Neural progenitor cell (in vitro differentiated cells): Measurements from ENCODE around the gene GNAQ. TPM values are rescaled to one million over a fixed set of nuclear protein-coding genes. Genes with fewer than 3 reads are reported as not detected.

ENCODE experiments used
- DNase-seq: peaks from one replicate; pipeline ENCODE4 v3.0.0-alpha.2; 2016; ENCODE audit warnings: low spot score
- H2AFZ ChIP-seq: fragments of 200-600 bp; sonication (generic); replicated peaks from 2 replicates; pipeline ENCODE4 v1.6.1; 2016; ENCODE audit warnings: antibody characterized with exemption
- H3F3A ChIP-seq: fragments of 200-600 bp; sonication (generic); 2 replicates; pipeline ENCODE4 v1.6.1; 2016; ENCODE audit warnings: antibody characterized with exemption, low read depth
- H3K27ac ChIP-seq: fragments of 200-600 bp; sonication (generic); 2 replicates; pipeline ENCODE4 v1.5.1; 2016; ENCODE audit warnings: mild to moderate bottlenecking
- H3K27me3 ChIP-seq: fragments of 200-600 bp; sonication (generic); 2 replicates; pipeline ENCODE4 v1.6.1; 2016; ENCODE audit warnings: mild to moderate bottlenecking, moderate library complexity
- H3K36me3 ChIP-seq: fragments of 200-600 bp; sonication (generic); 2 replicates; pipeline ENCODE4 v1.5.1; 2016
- H3K4me1 ChIP-seq: fragments of 200-600 bp; sonication (generic); 2 replicates; pipeline ENCODE4 v1.6.1; 2016; ENCODE audit warnings: mixed run types
- H3K4me2 ChIP-seq: fragments of 200-600 bp; sonication (generic); 2 replicates; pipeline ENCODE4 v1.6.1; 2016
- H3K4me3 ChIP-seq: fragments of 200-600 bp; sonication (generic); 2 replicates; pipeline ENCODE4 v1.5.1; 2016
- H3K79me2 ChIP-seq: fragments of 200-600 bp; sonication (generic); 2 replicates; pipeline ENCODE4 v1.6.1; 2016; ENCODE audit warnings: low read depth
- H3K9ac ChIP-seq: fragments of 200-600 bp; sonication (generic); 2 replicates; pipeline ENCODE4 v1.6.1; 2016
- H3K9me3 ChIP-seq: fragments of 200-600 bp; sonication (generic); 2 replicates; pipeline ENCODE4 v1.5.1; 2016; ENCODE audit warnings: low read depth
- H4K20me1 ChIP-seq: fragments of 200-600 bp; sonication (generic); 2 replicates; pipeline ENCODE4 v1.6.1; 2016; ENCODE audit warnings: low read depth
- H3K27ac Mint-ChIP-seq: 3 replicates; pipeline ENCODE4 v1.8.0; 2021; ENCODE audit warnings: mixed read lengths
- H3K27me3 Mint-ChIP-seq: 2 replicates; pipeline ENCODE4 v1.8.0; 2022; ENCODE audit warnings: low read depth, mild to moderate bottlenecking, inconsistent platforms, moderate library complexity, mixed read lengths; ENCODE audit not compliant: insufficient read depth
- H3K36me3 Mint-ChIP-seq: 3 replicates; pipeline ENCODE4 v1.8.0; 2021; ENCODE audit warnings: mixed read lengths
- H3K4me1 Mint-ChIP-seq: 3 replicates; pipeline ENCODE4 v1.8.0; 2021; ENCODE audit warnings: mixed read lengths
- H3K4me3 Mint-ChIP-seq: 3 replicates; pipeline ENCODE4 v1.8.0; 2021; ENCODE audit warnings: mild to moderate bottlenecking, moderate library complexity, mixed read lengths
- H3K9me3 Mint-ChIP-seq: 3 replicates; pipeline ENCODE4 v1.8.0; 2020; ENCODE audit warnings: mixed read lengths
- CTCF ChIP-seq: fragments of 200-600 bp; sonication (generic); IDR thresholded peaks from 2 replicates; pipeline ENCODE4 v1.5.1; 2017; ENCODE audit warnings: antibody characterized with exemption, mild to moderate bottlenecking
- EZH2 ChIP-seq: fragments of 200-600 bp; sonication (generic); IDR thresholded peaks from 2 replicates; pipeline ENCODE4 v1.6.1; 2017; ENCODE audit warnings: antibody characterized with exemption, mild to moderate bottlenecking, moderate library complexity
- EZH2phosphoT487 ChIP-seq: fragments of 200-600 bp; sonication (generic); IDR thresholded peaks from 2 replicates; pipeline ENCODE4 v1.6.1; 2017; ENCODE audit warnings: antibody characterized with exemption
- total RNA-seq: library from RNA; depleted of rRNA; stranded (reverse); fragments of >200 nt; gene quantifications from 2 replicates; pipeline ENCODE4 v1.2.3, GENCODE V29; 2015; ENCODE audit warnings: low replicate concordance

The GNAQ gene
- total RNA-seq, 1 donor from 2014 or later = 87.9 TPM

DNA sequence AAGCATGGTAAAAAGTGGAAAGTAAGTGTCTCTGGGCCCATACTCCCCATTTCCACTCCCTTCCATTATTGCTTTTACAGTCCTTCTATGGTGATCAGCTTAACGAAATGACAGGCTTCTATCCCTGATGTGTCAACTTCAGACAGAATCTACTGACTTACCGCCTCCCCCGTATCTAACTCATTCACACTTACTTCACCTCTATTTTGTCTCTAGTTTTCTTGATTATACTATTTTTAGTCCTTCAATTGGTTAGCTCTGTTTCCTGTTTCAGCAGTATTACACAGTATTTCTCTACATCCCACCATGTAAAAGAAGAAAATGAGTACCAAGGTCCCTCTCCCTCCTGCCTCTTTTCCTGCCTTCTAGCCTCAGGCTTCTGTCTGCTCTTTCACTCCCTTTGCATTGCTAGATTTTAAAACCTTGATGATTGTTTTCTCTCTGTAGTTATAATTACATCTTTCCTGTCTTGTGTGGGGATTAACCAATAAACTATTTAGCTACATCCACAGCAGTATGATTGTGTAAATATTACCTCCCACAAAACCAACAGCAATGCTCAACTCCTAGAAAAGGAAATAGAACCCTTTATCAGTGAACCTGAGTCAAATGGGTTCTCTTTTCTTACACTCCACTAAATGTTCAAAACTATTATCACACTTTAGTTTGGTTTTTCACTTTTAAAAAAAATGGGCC, 53.4 kb downstream of the GNAQ start:
- peaks cover 82% of the 10 kb centered on the region for H4K20me1 ChIP-seq
- no peak for DNase-seq
- peaks cover 4% of the 10 kb centered on the region for H3F3A ChIP-seq
- H3K79me2 ChIP-seq = peaks cover 90% of the 10 kb centered on the region
- no peaks in the 10 kb centered on the region for H3K27me3 ChIP-seq
- Mint-ChIP-seq H3K4me1 (peaks cover 39% of the 10 kb centered on the region), H3K27ac (no peak overlapping the region), H3K36me3 (peaks cover 5% of the 10 kb centered on the region), H3K4me3 (no peak overlapping the region), H3K9me3 (no peaks in the 10 kb centered on the region), H3K27me3 (no peaks in the 10 kb centered on the region)
- no peak overlapping the region for H3K9ac ChIP-seq
- no peak overlapping the region for H3K4me3 ChIP-seq
- no peak overlapping the region for H3K4me2 ChIP-seq
- H3K4me1 ChIP-seq = peaks cover 49% of the 10 kb centered on the region
- H3K36me3 ChIP-seq = no peaks in the 10 kb centered on the region
- H3K27ac ChIP-seq = no peak overlapping the region
- no peak for TF ChIP-seq CTCF
- TF ChIP-seq EZH2 = no peak
- TF ChIP-seq EZH2phosphoT487 = no peak
- H3K9me3 ChIP-seq = no peaks in the 10 kb centered on the region
- H2AFZ ChIP-seq = no peak overlapping the region

DNA sequence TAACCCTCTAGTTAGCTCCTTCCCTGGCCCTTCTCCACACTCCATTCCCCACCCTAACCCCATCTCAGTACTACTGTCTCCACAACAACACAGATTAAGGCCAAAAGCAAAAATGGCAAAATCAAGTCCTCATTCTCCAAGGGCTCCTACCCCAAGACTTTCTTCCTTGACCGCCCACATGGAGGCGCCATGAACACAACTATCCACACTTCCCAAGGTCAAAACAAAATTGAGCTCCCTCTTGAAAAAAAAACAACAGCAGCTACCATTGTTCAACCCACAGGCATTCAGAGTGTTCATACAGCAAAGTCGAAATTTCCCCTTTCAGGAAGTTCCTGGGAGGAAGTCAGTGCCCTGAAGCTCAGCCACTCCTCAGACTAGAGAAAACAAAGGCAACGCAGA, 54.4 kb downstream of the GNAQ start:
- H3K9ac ChIP-seq = no peak overlapping the region
- Mint-ChIP-seq H3K27me3 (no peaks in the 10 kb centered on the region), H3K4me1 (peaks cover 39% of the 10 kb centered on the region), H3K9me3 (peaks cover 2% of the 10 kb centered on the region), H3K36me3 (peaks cover 5% of the 10 kb centered on the region), H3K27ac (peak overlapping the region; percentile 55), H3K4me3 (no peak overlapping the region)
- H2AFZ ChIP-seq = no peak overlapping the region
- no peak overlapping the region for H3K4me3 ChIP-seq
- H3K4me1 ChIP-seq = peaks cover 49% of the 10 kb centered on the region
- no peak overlapping the region for H3K4me2 ChIP-seq
- peaks cover 79% of the 10 kb centered on the region for H4K20me1 ChIP-seq
- no peaks in the 10 kb centered on the region for H3K36me3 ChIP-seq
- peaks cover 4% of the 10 kb centered on the region for H3F3A ChIP-seq
- H3K27ac ChIP-seq = no peak overlapping the region
- no peaks in the 10 kb centered on the region for H3K9me3 ChIP-seq
- peak; percentile 39 for DNase-seq
- H3K27me3 ChIP-seq = no peaks in the 10 kb centered on the region
- H3K79me2 ChIP-seq = peaks cover 99% of the 10 kb centered on the region
- TF ChIP-seq EZH2 (no peak), CTCF (peak; percentile 61)

DNA sequence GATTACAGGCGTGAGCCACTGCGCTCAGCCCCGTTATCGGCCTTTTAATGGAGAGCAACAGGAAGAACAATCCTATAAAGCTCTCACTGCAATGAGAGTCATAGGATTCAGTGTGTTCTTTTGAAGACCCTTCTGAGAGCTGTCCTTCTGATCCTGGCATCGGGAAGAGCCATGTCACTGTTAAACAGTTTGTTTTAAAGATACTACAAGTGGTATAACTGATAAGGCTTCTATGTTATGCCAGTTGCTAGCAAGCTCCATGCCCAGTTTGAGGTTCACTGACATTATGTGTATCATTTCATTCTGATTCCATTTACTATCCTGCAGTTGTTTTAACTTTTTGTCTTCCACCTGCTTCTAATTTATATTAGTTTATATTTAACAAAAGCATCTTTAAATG, 55.8 kb downstream of the GNAQ start:
- no peak for DNase-seq
- no peaks in the 10 kb centered on the region for H3K27me3 ChIP-seq
- peaks cover 15% of the 10 kb centered on the region for H3K9me3 Mint-ChIP-seq
- H3K27ac Mint-ChIP-seq = no peak overlapping the region
- peaks cover 66% of the 10 kb centered on the region for H4K20me1 ChIP-seq
- TF ChIP-seq CTCF (no peak), EZH2 (no peak), EZH2phosphoT487 (no peak)
- H3K79me2 ChIP-seq = peaks cover 100% of the 10 kb centered on the region
- no peaks in the 10 kb centered on the region for H3K27me3 Mint-ChIP-seq
- no peak overlapping the region for H3K4me2 ChIP-seq
- peaks cover 25% of the 10 kb centered on the region for H3K4me1 Mint-ChIP-seq
- H3F3A ChIP-seq = peaks cover 4% of the 10 kb centered on the region
- no peaks in the 10 kb centered on the region for H3K9me3 ChIP-seq
- peaks cover 45% of the 10 kb centered on the region for H3K4me1 ChIP-seq
- H2AFZ ChIP-seq = no peak overlapping the region
- peaks cover 16% of the 10 kb centered on the region for H3K36me3 Mint-ChIP-seq
- H3K36me3 ChIP-seq = no peaks in the 10 kb centered on the region
- H3K4me3 ChIP-seq = no peak overlapping the region
- H3K4me3 Mint-ChIP-seq = no peak overlapping the region
- H3K27ac ChIP-seq = no peak overlapping the region
- H3K9ac ChIP-seq = no peak overlapping the region
